ENCODE results near the gene PCIF1. TPM values are rescaled to one million over a fixed set of nuclear protein-coding genes. Genes with fewer than 3 reads are reported as not detected.

PCIF1 gene
- total and polyA plus RNA-seq, 8 donors = 21.0 to 41.4 (median 27.3) TPM

DNA sequence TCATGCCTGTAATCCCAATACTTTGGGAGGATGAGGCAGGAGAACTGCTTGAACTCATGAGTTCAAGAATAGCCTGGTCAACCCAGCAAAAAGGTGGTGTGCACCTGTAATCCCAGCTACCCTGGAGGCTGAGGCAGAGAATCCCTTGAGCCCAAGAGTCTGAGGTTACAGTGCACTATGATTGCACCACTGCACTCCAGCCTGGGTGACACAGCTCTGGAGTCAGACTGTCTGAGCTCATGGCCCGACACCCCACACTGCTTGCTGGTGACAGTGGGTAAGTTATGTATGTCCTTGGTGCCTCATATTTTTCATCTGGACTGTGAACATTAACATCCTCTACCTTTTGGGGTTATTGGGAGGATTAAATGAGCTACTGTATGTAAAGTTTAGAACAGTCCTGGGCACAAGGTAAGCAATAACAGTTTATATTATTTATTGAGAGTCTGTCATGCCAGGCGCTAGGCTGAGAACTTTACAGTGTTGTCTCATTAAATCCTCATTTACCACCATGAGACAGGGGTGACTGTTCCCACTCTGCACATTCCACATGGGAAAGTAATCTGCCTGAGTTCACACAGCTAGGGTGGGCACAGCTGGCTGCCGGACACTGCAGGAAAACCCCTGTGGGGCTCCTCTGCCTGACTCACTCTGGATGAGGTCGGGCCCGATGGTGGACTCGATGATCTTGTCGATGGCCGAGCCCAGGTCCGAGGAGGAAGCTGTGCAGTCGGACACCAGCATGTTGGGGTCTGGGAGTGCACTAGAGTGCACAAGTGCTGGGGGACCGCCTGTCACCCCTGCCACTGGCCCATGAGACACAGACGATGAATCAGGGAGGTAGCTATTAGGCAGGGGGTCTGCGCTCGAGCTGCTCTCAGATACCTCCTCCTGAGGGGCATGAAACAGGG, 34.6 kb downstream of the PCIF1 start:
- 78 to 91% (median 88%) methylated on average over 12 to 14 of the region's 14 CpGs for WGBS, 5 donors
- TF ChIP-seq EP300 (IDR thresholded peaks at IDR 0.05) = no peak
- no peak for TF ChIP-seq POLR2AphosphoS5 (IDR thresholded peaks at IDR 0.05)
- TF ChIP-seq, protein P1, sequence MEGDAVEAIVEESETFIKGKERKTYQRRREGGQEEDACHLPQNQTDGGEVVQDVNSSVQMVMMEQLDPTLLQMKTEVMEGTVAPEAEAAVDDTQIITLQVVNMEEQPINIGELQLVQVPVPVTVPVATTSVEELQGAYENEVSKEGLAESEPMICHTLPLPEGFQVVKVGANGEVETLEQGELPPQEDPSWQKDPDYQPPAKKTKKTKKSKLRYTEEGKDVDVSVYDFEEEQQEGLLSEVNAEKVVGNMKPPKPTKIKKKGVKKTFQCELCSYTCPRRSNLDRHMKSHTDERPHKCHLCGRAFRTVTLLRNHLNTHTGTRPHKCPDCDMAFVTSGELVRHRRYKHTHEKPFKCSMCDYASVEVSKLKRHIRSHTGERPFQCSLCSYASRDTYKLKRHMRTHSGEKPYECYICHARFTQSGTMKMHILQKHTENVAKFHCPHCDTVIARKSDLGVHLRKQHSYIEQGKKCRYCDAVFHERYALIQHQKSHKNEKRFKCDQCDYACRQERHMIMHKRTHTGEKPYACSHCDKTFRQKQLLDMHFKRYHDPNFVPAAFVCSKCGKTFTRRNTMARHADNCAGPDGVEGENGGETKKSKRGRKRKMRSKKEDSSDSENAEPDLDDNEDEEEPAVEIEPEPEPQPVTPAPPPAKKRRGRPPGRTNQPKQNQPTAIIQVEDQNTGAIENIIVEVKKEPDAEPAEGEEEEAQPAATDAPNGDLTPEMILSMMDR (IDR thresholded peaks at IDR 0.05) = no peak
- TF ChIP-seq POLR2A (IDR thresholded peaks at IDR 0.05) = no peak
- no peaks in the 10 kb centered on the region for H3K9me3 ChIP-seq
- H3K27ac ChIP-seq = peak overlapping the region in 2 of 5 donors; percentile 99
- intact Hi-C loops (cut with DNase I; ENCODE audit: low total_unique reads) = loop anchor here (10.0 kb wide), 1 partner anchor 154 kb away; the partner anchor contains the start of gene UBE2C
- peaks cover 13 to 40% (median 31%) of the 10 kb centered on the region in 4 donors for H3K4me1 ChIP-seq
- no peak for DNase-seq
- H3K36me3 ChIP-seq = peaks cover 51 to 57% (median 56%) of the 10 kb centered on the region in 4 donors
- no peaks in the 10 kb centered on the region for H3K27me3 ChIP-seq
- H3K4me3 ChIP-seq = peak overlapping the region in 2 of 4 donors; percentile 81 to 96

DNA sequence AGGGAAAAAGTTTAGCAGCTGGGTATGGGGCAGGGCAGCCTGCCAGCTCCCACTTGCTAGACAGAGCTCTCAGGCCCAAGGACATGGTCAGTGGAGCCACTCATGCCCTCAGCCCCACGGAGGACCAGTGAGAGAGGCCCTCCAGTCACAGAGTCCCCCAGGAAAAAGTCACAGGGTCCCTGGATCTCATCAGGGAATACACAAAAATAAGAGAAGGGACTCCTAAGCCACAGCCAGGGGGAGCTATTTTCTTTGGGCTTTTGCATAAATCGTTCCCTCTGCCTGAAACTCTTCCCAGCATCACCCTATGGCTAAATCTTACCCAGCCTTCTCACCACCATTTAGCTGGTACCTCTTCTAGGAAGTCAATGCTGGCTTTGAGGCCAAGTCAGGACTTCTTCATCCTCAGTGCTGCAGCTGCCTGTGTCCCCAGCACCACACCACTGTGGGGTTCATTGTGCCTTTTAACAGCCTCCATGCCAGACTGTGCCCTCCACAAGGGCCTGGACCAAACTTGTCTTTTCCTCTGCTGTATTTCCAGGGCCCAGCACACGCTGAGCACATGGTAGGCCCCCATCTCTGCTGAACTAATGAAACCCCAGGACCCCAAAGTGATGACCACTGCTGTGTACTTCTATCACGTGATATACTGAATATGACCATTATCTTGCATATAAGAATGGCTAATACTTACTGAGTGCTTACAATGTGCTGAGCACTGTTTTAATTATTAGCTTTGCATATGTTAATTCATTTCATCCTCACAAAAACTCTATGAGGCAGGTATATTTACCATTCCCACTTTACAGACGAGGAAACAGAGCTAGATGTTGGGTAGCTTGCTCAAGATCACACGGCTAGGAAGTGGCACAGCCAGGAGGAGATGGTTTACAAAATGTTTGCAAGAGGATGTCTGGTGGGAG, 35.5 kb downstream of the PCIF1 start:
- DNase-seq = peak in 1 of 2 donors; percentile 75
- peak overlapping the region; percentile 77 to 96 (median 83) for H3K4me3 ChIP-seq
- TF ChIP-seq EP300 (IDR thresholded peaks at IDR 0.05) = no peak
- TF ChIP-seq, protein P1 (IDR thresholded peaks at IDR 0.05) = peak in 5 of 7 experiments; percentile 15 to 59 (median 49)
- H3K9me3 ChIP-seq = no peaks in the 10 kb centered on the region
- peaks cover 13 to 40% (median 31%) of the 10 kb centered on the region in 4 donors for H3K4me1 ChIP-seq
- intact Hi-C loops (cut with DNase I; ENCODE audit: low total_unique reads) = loop anchor here (10.0 kb wide), 1 partner anchor 155 kb away; the partner anchor contains the start of gene UBE2C
- WGBS, 5 donors = 35 to 42% (median 39%) methylated on average over 6 of the region's 6 CpGs
- no peaks in the 10 kb centered on the region for H3K27me3 ChIP-seq
- peaks cover 42 to 47% (median 46%) of the 10 kb centered on the region in 4 donors for H3K36me3 ChIP-seq
- peak overlapping the region; percentile 16 to 100 (median 99) for H3K27ac ChIP-seq

DNA sequence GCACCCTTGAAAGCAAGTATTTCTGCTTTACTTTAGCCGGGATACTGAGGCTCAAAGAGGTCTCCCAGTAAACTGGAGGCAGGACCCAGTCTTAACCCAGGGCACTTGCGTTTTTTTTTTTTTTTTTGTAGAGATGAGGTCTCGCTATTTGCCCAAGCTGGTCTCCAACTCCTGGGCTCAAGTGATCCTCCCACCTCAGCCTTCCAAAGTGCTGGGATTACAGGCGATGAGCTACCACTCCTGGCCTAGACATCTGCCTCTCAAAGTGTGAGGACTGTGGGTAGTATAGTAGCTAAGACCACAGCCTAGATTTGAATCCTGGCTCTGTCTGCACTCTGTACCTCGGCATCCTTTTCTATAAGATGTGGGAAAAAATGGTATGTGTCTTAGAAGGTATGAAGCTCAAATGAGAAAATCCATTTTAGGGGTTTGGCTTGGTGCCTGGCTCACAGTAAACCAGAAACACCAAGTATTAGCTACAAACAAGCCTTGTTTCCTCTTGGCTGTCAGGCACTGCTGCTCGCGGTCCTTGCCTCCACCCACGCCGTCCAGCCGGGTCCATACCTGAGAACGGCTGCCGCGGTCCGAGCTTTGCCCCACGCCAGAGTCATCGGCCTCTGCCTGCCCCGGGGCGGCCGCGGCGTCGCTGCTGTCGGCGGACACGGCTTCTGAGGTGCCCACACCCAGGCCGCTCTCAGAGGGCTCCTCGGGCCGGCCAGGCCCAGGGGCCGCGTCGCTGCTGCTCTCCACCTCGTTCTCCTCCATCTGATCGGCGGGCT, 36.4 kb downstream of the PCIF1 start:
- H3K9me3 ChIP-seq = no peaks in the 10 kb centered on the region
- peaks cover 33 to 39% (median 38%) of the 10 kb centered on the region in 4 donors for H3K36me3 ChIP-seq
- DNase-seq = peak; percentile 30 to 62
- H3K27ac ChIP-seq = peak overlapping the region; percentile 99 to 100 (median 99)
- peaks cover 13 to 40% (median 31%) of the 10 kb centered on the region in 4 donors for H3K4me1 ChIP-seq
- intact Hi-C loops (cut with DNase I; ENCODE audit: low total_unique reads) = no loop called here
- H3K4me3 ChIP-seq = peak overlapping the region; percentile 77 to 96 (median 83)
- TF ChIP-seq, protein P1 (IDR thresholded peaks at IDR 0.05) = no peak
- no peak for TF ChIP-seq EP300 (IDR thresholded peaks at IDR 0.05)
- TF ChIP-seq POLR2A (IDR thresholded peaks at IDR 0.05) = no peak
- no peak for TF ChIP-seq POLR2AphosphoS5 (IDR thresholded peaks at IDR 0.05)
- no peaks in the 10 kb centered on the region for H3K27me3 ChIP-seq
- WGBS, 5 donors = 4 to 7% (median 5%) methylated on average over 18 to 34 of the region's 34 CpGs
